Ishikawa (cell line): ENCODE measurements around the gene CFAP77.

Experiments used
- CEBPB ChIP-seq: IDR thresholded peaks from 2 replicates; pipeline ENCODE4 v1.6.1; 2012
- CREB1 ChIP-seq: IDR thresholded peaks from 2 replicates; pipeline ENCODE4 v1.6.1; 2012; ENCODE audit warnings: low read depth
- FOXM1 ChIP-seq: IDR thresholded peaks from 2 replicates; pipeline ENCODE4 v1.6.1; 2012; ENCODE audit warnings: low read depth, borderline replicate concordance
- NFIC ChIP-seq: IDR thresholded peaks from 2 replicates; pipeline ENCODE4 v1.6.1; 2012
- RAD21 ChIP-seq: IDR thresholded peaks from 2 replicates; pipeline ENCODE4 v1.6.1; 2012; ENCODE audit warnings: low read depth

- TF ChIP-seq CEBPB (no peak), FOXM1 (no peak), RAD21 (no peak), CREB1 (no peak), NFIC (no peak)
These were observed 139.0 kb downstream of the CFAP77 start for GRCh38 chr9:132548751-132549640.
